ENCODE measurements around the gene ZNF276.

Gene ZNF276

GRCh38 chr16:89716916-89717687 is 4.2 kb upstream of the ZNF276 start:
- DNase-seq, result no peak

GRCh38 chr16:89717688-89718505 is 3.4 kb upstream of the ZNF276 start:
- DNase-seq, result no peak

GRCh38 chr16:89720551-89720812 is 855 bp upstream of the ZNF276 start:
- DNase-seq, result no peak

GRCh38 chr16:89721546-89722391 is 432 bp downstream of the ZNF276 start:
- DNase-seq, result no peak

- no peak for DNase-seq
Measured at GRCh38 chr16:89722392-89723278, 1.3 kb downstream of the ZNF276 start.

- DNase-seq, result no peak
Measured at GRCh38 chr16:89723279-89724250, 2.2 kb downstream of the ZNF276 start.

- no peak for DNase-seq
Measured at GRCh38 chr16:89727406-89728120, 6.2 kb downstream of the ZNF276 start.

- DNase-seq, result no peak
Measured at GRCh38 chr16:89729293-89729692, 8.0 kb downstream of the ZNF276 start.

GRCh38 chr16:89729863-89730593 is 8.7 kb downstream of the ZNF276 start:
- DNase-seq, result no peak

GRCh38 chr16:89730610-89731234 is 9.4 kb downstream of the ZNF276 start:
- DNase-seq, result no peak

- DNase-seq, result no peak
Measured at GRCh38 chr16:89732142-89732917, 11.0 kb downstream of the ZNF276 start.

- DNase-seq, result no peak
Measured at GRCh38 chr16:89732918-89733242, 11.5 kb downstream of the ZNF276 start.

- DNase-seq, result no peak
Measured at GRCh38 chr16:89733322-89733721, 12.0 kb downstream of the ZNF276 start.

- DNase-seq, result no peak
Measured at GRCh38 chr16:89733792-89734191, 12.5 kb downstream of the ZNF276 start.

GRCh38 chr16:89736554-89736953 is 15.2 kb downstream of the ZNF276 start:
- DNase-seq, result no peak

GRCh38 chr16:89737341-89738071 is 16.2 kb downstream of the ZNF276 start:
- DNase-seq, result no peak

- DNase-seq, result no peak
Measured at GRCh38 chr16:89738072-89738377, 16.7 kb downstream of the ZNF276 start.

Measured in cerebellar nuclear complex (tissue), 1 donor.